ENCODE data around the gene MRFAP1L1.

DNA sequence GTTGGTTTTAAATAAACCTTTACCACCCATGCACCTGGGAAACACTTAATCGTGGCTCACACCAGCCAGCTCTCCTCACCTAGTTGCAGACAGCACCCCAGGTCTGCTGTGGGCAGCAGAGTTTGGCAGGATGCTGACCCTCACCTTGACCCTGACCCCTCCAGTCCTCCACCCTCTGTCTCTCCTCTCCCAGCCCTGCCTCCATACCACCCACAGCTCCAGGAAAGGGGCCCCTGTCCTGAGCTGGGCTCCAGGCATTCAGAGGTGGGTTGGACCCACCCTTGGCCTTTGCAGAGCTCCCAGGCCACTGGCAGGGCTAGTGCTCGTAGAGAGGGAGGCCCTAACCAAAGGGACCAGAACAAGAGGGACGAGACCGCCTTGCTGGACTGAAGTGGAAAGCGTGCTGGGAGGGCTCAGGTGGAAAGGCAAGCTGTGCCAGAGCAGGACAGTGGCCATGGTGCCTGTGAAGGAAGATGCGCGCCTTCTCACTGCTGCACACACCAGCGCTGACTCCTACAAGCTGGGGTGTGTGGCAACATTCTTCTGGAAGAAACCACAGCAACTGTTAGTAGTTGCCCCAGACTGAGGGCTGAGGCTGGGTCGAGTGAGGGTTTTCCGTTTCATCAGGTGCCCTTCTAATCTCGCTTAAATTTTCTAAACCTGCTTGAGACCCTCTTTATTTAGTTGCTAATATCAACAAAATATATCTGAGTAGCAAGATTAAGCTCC is 26.6 kb downstream of the MRFAP1L1 start:
- TF ChIP-seq POLR2A (IDR thresholded peaks at IDR 0.05) (no peak), EP300 (IDR thresholded peaks at IDR 0.05) (no peak)
- TF ChIP-seq, protein P1, sequence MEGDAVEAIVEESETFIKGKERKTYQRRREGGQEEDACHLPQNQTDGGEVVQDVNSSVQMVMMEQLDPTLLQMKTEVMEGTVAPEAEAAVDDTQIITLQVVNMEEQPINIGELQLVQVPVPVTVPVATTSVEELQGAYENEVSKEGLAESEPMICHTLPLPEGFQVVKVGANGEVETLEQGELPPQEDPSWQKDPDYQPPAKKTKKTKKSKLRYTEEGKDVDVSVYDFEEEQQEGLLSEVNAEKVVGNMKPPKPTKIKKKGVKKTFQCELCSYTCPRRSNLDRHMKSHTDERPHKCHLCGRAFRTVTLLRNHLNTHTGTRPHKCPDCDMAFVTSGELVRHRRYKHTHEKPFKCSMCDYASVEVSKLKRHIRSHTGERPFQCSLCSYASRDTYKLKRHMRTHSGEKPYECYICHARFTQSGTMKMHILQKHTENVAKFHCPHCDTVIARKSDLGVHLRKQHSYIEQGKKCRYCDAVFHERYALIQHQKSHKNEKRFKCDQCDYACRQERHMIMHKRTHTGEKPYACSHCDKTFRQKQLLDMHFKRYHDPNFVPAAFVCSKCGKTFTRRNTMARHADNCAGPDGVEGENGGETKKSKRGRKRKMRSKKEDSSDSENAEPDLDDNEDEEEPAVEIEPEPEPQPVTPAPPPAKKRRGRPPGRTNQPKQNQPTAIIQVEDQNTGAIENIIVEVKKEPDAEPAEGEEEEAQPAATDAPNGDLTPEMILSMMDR (IDR thresholded peaks at IDR 0.05), result no peak
